Left kidney (tissue), 2 donors: ENCODE results near the gene FMN1. TPM values are rescaled to one million over a fixed set of nuclear protein-coding genes. Genes with fewer than 3 reads are reported as not detected.

Experiments
- DNase-seq: peaks from one replicate; pipeline ENCODE4 v3.0.0-alpha.2; 2013
- polyA plus RNA-seq: library from polyadenylated mRNA; unstranded; fragments of 120-200 nt; gene quantifications from one replicate; pipeline ENCODE4 v1.2.1, GENCODE V29; 2013; ENCODE audit not compliant: insufficient read length

The FMN1 gene
- polyA plus RNA-seq, 1 donor = 23.1 TPM

GRCh38 chr15:33119865-33120264 lies 74.6 kb downstream of the FMN1 start:
- DNase-seq = no peak

DNA sequence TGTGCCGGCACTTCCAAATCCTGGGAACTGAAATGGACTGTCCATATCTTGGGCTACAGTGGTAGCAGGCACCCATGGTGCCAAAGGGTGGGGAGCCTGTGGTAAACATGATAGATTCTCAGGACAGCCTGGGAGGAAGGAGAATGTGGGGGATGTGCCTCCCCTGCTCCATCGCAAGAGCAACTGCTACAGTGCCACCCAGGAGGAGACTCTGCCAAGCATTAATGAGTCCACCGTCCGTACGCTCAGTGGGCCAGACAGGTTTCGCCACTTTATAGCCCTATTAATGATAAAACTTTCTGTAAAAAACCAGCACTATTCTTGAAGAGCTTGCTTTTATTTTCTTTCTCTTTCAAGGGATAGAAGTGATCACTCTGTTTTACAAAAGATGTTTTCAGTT lies 75.2 kb downstream of the FMN1 start:
- DNase-seq = no peak

DNA sequence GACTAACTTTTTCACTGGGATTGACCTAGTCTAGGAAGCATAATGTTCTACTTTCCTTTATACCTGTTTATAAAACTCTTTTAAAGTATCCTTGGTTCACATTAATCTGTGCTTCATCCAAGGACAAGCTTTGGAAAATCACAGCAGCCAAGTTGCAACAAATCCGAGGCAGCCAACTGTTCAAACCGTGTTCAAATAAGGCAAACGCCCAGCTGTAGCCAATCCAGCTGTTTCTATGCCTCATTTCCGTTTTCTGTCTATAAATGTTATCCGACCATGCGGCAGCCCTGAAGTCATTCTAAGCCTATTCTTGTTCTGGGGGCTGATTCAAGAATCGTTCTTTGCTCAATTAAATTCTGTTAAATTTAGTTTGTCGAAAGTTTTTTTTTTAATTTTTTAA lies 78.3 kb downstream of the FMN1 start:
- DNase-seq = no peak

DNA sequence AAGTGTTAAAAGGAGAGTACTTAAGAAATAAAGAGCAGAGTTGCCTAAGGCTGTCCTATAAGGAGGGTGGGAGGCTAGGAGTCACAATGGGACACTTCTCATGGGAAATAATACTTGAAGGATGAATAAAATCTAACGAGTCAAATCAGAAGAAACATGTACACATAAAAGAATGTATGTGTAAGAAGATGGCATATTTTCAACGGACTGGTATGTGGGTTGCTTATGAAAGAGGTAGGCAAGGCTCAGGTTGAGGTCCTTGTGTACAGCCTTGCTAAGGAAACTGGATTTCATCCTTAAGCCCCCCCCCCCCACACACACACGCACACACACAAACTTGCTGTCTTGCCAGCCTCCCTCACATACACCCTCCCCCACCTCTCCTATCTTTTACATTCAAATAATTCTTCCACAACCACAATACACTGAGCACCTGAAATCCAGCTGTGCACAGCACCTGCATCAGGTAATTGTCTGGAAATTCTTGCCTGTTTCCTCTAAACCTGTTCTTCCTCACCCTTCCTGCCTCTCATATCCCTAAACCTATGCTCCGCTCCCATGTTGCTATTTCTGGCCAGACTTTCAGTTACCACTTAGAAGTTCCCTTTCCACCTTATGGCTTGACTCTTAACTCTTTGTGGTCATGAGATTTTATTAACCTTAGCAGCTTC lies 79.2 kb downstream of the FMN1 start:
- no peak for DNase-seq

- DNase-seq = no peak
Measured at GRCh38 chr15:33114374-33114717, 80.2 kb downstream of the FMN1 start.

- no peak for DNase-seq
Measured at GRCh38 chr15:33113666-33114373, 80.7 kb downstream of the FMN1 start.

- no peak for DNase-seq
Measured at GRCh38 chr15:33112541-33113105, 81.9 kb downstream of the FMN1 start.

GRCh38 chr15:33111041-33111451 lies 83.5 kb downstream of the FMN1 start:
- DNase-seq = no peak

DNA sequence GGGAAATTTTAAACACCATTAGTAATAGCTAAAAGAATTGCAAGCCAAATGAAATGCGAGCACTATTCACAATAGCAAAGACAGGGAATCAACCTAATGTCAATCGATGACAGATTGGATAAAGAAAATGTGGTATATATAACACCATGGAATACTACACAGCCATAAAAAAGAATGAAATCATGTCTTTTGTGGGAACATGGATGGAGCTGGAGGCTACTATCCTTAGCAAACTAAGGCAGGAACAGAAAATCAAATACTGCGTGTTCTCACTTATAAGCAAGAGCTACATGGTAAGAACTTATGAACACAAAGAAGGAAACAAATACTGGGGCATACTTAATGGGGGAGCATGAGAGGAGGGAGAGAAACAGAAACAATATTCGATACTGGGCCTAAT lies 85.2 kb downstream of the FMN1 start:
- DNase-seq = no peak

DNA sequence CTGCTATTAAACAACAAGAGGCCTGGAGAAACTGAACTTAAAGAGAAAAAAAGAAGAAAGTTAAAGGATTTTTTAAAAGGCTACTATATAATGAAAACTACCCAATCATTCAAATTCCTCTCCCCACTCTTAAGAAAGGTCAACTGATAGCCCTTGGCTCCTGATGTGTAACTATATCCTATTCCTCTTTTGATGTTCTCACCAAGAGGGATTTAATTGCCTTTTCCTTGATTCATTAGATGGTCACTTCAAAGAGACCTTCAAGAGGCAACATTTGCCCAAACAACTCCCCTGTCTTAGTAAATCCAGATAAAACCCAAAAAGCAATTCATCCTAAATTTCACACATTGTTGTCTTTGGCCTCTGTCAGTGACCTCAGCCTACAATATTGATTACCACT lies 86.0 kb downstream of the FMN1 start:
- DNase-seq = no peak

DNA sequence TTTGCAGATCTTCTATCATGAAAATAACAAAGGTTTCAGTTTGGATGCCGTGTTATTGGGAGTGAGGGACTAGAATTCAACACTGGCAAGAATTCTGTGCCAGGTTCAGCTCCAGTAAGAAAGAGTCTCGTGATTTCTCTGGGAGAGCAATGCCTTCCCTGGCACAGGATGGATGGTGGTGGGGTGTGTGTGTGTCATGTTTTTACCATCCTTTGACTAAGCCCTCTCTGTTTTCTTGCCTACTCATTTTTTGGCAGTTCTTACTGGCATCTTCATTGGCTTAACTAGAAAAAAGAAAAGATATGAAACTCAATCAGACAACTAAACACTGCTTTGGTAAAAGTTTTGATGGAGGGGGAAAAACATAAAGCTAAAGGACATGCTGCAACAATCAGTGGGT lies 86.6 kb downstream of the FMN1 start:
- no peak for DNase-seq

GRCh38 chr15:33104212-33104611 lies 90.3 kb downstream of the FMN1 start:
- DNase-seq = no peak

GRCh38 chr15:33101036-33101435 lies 93.5 kb downstream of the FMN1 start:
- no peak for DNase-seq

- no peak for DNase-seq
Measured at GRCh38 chr15:33100314-33100713, 94.2 kb downstream of the FMN1 start.

GRCh38 chr15:33099739-33100138 lies 94.8 kb downstream of the FMN1 start:
- DNase-seq = no peak

DNA sequence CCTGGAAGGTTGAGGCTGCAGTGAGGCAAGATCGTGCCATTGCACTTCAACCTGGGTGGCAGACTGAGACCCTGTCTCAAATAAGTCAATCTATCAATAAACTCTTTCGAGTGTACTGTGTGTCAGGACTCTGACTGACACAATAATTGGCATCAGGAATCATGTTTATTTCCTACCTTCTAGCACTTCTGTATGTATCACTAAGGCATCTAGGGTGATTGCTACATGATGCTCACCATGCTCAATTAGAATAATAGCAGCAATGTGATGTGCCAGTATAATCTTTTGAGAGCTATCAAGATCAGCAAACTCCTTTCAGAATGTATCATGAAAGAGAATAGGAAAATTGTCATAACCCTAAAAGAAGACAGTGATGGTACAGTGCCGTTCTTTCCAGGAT lies 95.3 kb downstream of the FMN1 start:
- no peak for DNase-seq

GRCh38 chr15:33098094-33099058 lies 96.1 kb downstream of the FMN1 start:
- DNase-seq = no peak

- DNase-seq = no peak
Measured at GRCh38 chr15:33096134-33096533, 98.4 kb downstream of the FMN1 start.

- DNase-seq = no peak
Measured at GRCh38 chr15:33095641-33096040, 98.9 kb downstream of the FMN1 start.

- no peak for DNase-seq
Measured at GRCh38 chr15:33094336-33094735, 100.2 kb downstream of the FMN1 start.

GRCh38 chr15:33093222-33093621 lies 101.3 kb downstream of the FMN1 start:
- no peak for DNase-seq

GRCh38 chr15:33091983-33092693 lies 102.4 kb downstream of the FMN1 start:
- DNase-seq = no peak
